ENCODE measurements around the gene ESYT3. TPM values are rescaled to one million over a fixed set of nuclear protein-coding genes. Genes with fewer than 3 reads are reported as not detected.

Gene ESYT3
- total and polyA plus RNA-seq, 4 donors, result under 0.01 to 0.07 (median 0.05) TPM

GRCh38 chr3:138432576-138433240, 1.7 kb upstream of the ESYT3 start:
- no peak for DNase-seq (ENCODE audit: low spot score)

GRCh38 chr3:138433892-138434275, 532 bp upstream of the ESYT3 start:
- Histone ChIP-seq H3K27me3 (ENCODE audit: control insufficient read depth in 4 of 4, insufficient read depth in 4 of 4, low read length in 3 of 4) (peaks cover 0 to 4% (median 2%) of the 10 kb centered on the region in 4 donors), H3K9ac (ENCODE audit: low read depth in 1 of 2, low read length in 2 of 2) (no peak overlapping the region), H3K4me3 (ENCODE audit: low read depth in 1 of 3, low read length in 3 of 3) (no peak overlapping the region), H3K27ac (ENCODE audit: low read depth in 1 of 2, low read length in 2 of 2) (no peak overlapping the region), H3K9me3 (ENCODE audit: control insufficient read depth in 4 of 4, low read length in 3 of 4) (no peaks in the 10 kb centered on the region), H3K36me3 (ENCODE audit: control insufficient read depth in 4 of 4, insufficient read depth in 3 of 4, low read depth in 1 of 4, low read length in 3 of 4) (no peaks in the 10 kb centered on the region), H3K4me1 (ENCODE audit: control insufficient read depth in 4 of 4, insufficient read depth in 4 of 4, low read length in 3 of 4) (peaks cover 8 to 20% (median 14%) of the 10 kb centered on the region in 4 donors)
- DNase-seq (ENCODE audit: low spot score), result no peak
- WGBS, result 24% methylated on average over 16 of the region's 16 CpGs
- TF ChIP-seq TAF1 (conservative IDR thresholded peaks at IDR 0.05) (no peak), EGR1 (IDR thresholded peaks at IDR 0.05; ENCODE audit: low read depth in 2 of 2) (no peak), YY1 (IDR thresholded peaks at IDR 0.05) (no peak), REST (IDR thresholded peaks at IDR 0.05) (no peak), NR2F2 (IDR thresholded peaks at IDR 0.05) (no peak)

More at GRCh38 chr3:138432576-138433240, 1.7 kb upstream of the ESYT3 start:
- Histone ChIP-seq H3K4me3 (ENCODE audit: low read depth in 1 of 3, low read length in 3 of 3) (no peak overlapping the region), H3K36me3 (ENCODE audit: control insufficient read depth in 4 of 4, insufficient read depth in 3 of 4, low read depth in 1 of 4, low read length in 3 of 4) (no peaks in the 10 kb centered on the region), H3K9me3 (ENCODE audit: control insufficient read depth in 4 of 4, low read length in 3 of 4) (no peaks in the 10 kb centered on the region), H3K27ac (ENCODE audit: low read depth in 1 of 2, low read length in 2 of 2) (no peak overlapping the region), H3K4me1 (ENCODE audit: control insufficient read depth in 4 of 4, insufficient read depth in 4 of 4, low read length in 3 of 4) (peaks cover 8 to 20% (median 14%) of the 10 kb centered on the region in 4 donors), H3K27me3 (ENCODE audit: control insufficient read depth in 4 of 4, insufficient read depth in 4 of 4, low read length in 3 of 4) (peaks cover 0 to 4% (median 2%) of the 10 kb centered on the region in 4 donors), H3K9ac (ENCODE audit: low read depth in 1 of 2, low read length in 2 of 2) (no peak overlapping the region)
- TF ChIP-seq RAD21 (IDR thresholded peaks at IDR 0.05) (no peak), SP1 (IDR thresholded peaks at IDR 0.05) (no peak), RXRA (IDR thresholded peaks at IDR 0.05) (no peak), FOXA2 (IDR thresholded peaks at IDR 0.05) (no peak), FOXA1 (IDR thresholded peaks at IDR 0.05) (no peak), YY1 (IDR thresholded peaks at IDR 0.05) (no peak), HNF4A (conservative IDR thresholded peaks at IDR 0.05) (no peak), EGR1 (IDR thresholded peaks at IDR 0.05; ENCODE audit: low read depth in 2 of 2) (no peak), ATF3 (IDR thresholded peaks at IDR 0.05) (no peak), REST (IDR thresholded peaks at IDR 0.05) (no peak)
- WGBS, result 80% methylated on average over 4 of the region's 4 CpGs

Data from liver (tissue), 9 donors.